Omental fat pad (tissue), 4 donors: ENCODE results near the gene ELMOD2. TPM values are rescaled to one million over a fixed set of nuclear protein-coding genes. Genes with fewer than 3 reads are reported as not detected.

Experiments used
- ATAC-seq: fragments of 150-250 bp; one replicate; pipeline ENCODE4 v1.9.1; 2016; ENCODE audit warnings: mild to moderate bottlenecking, moderate library complexity; ENCODE audit not compliant: low FRiP score
- DNase-seq: peaks from one replicate; pipeline ENCODE4 v3.0.0-alpha.2; 2019; ENCODE audit warnings: low spot score
- CTCF ChIP-seq, 3 donors: fragments of 450-650 bp; IDR thresholded peaks; one replicate each; pipeline ENCODE4 v1.5.1; 2016 to 2017; ENCODE audit warnings: antibody characterized with exemption in 3 of 3, mild to moderate bottlenecking in 3 of 3, moderate library complexity in 2 of 3
- total RNA-seq, 4 donors: library from RNA; depleted of rRNA; stranded (reverse); fragments of >200 nt; gene quantifications; one replicate each; pipeline ENCODE4 v1.1.0, GENCODE V29; 2016

ELMOD2 gene
- total RNA-seq, 4 donors from 2014 or later: 13.1 to 18.6 (median 17.7) TPM

DNA sequence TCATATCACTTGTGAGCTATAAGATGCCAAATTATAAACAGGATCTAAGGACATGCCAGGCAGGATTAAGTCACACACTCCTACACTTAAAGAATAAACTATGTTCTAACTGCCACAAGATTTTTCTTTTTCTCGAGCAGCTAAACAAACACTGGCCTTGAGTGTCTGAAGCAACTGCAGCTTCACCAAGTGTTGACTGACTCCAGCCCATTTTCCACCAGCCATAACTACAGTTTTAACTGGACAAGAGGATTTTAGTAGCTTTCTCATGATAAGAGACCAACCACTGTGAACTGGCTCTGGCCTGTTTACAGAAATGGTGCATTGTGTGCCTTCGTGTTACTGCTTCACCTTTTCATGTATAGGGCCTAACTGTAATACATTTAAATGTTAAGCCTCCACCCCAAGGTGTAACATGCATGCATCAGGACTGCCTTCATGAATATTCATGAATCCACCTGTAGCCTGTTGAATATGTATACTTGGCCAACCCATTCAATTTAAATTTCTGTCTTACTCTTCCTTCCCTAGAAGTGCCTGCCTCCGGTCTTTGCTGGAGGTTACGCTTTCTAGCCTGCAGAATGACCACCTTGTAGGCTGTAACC lies 34.0 kb downstream of the ELMOD2 start:
- no peak for DNase-seq
- no peak for TF ChIP-seq CTCF (IDR thresholded peaks at IDR 0.05)
- ATAC-seq: no peak

DNA sequence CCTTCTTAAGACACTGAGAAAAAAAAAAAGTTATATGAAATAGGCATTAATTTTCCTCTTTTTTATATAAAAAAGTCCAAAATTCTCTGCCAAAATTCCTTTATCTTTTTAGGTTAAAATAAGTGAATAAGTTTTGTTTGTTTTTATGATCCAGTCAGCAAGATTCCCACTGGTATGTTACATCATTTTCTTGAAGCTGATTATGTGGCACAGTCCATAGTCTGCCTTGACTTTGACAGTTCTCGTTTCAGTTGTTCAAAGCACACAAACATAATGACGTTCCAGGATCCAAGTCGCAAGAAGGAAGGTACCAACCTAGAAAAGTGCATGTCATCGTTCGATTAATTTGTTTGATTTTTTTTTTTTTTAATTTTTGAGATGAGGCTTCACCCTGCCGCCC lies 35.7 kb downstream of the ELMOD2 start:
- no peak for DNase-seq
- TF ChIP-seq CTCF (IDR thresholded peaks at IDR 0.05): no peak
- no peak for ATAC-seq

- ATAC-seq (peak; percentile 78), DNase-seq (no peak)
- TF ChIP-seq CTCF (IDR thresholded peaks at IDR 0.05): no peak
Observed at GRCh38 chr4:140568507-140569306, 44.7 kb downstream of the ELMOD2 start, which contains the start of gene UCP1. UCP1 (minus strand) TSS chr4:140568961; CDS start chr4:140568729, 232 bp downstream.

DNA sequence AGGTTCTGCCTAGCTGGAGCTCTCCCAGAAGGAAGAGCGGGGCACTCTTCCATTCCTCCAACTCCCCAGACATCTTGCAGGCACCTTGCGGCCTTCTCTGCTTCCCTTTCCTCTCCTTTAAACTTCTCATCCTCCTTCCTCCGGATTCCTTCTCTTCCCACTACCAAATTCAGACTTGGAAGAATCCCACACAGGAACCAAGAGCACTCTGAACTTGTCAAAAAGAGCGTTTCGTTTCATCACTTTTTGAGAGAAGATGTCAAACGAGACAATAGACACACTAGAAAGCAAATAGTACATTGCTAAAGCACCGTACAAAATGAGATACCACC lies 45.3 kb downstream of the ELMOD2 start:
- DNase-seq: no peak
- no peak for ATAC-seq
- TF ChIP-seq CTCF (IDR thresholded peaks at IDR 0.05): no peak

DNA sequence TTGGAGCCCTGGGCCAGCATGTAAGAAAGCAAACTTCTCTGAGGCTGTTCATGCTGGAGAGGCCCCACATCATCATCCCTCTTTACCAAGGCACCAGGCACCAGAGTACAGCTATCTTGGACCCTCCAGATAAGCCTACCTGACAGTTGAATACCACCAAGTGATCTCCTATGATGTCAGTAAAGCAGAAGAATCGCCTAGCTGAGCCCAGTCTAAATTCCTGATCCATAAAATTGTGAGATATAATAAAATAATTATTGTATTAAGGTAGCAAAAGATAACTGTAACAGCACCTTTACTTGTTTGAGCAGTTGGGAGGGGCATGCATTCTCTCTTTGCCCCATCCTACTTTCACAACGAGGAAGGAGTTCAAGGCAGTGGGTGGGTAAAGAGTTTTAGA lies 47.7 kb downstream of the ELMOD2 start:
- DNase-seq (no peak), ATAC-seq (no peak)
- no peak for TF ChIP-seq CTCF (IDR thresholded peaks at IDR 0.05)

- DNase-seq: no peak
- TF ChIP-seq CTCF (IDR thresholded peaks at IDR 0.05): no peak
Observed at GRCh38 chr4:140575489-140575888, 51.5 kb downstream of the ELMOD2 start.

GRCh38 chr4:140579278-140579677 lies 55.3 kb downstream of the ELMOD2 start:
- ATAC-seq (no peak), DNase-seq (no peak)
- no peak for TF ChIP-seq CTCF (IDR thresholded peaks at IDR 0.05)

More at GRCh38 chr4:140575489-140575888, 51.5 kb downstream of the ELMOD2 start:
- no peak for ATAC-seq
